HG03565 (cell line): ENCODE measurements around the gene BUB1.
"Not testable (repeated sequence)": the region's sequence is repeated elsewhere in the genome, so short reads cannot be mapped to it uniquely, and the experiment has no call there.

Experiments
- ATAC-seq: cut with Tn5 transposase; IDR thresholded peaks from one replicate; pipeline ENCODE4 v1.9.1; 2021; ENCODE audit warnings: mild to moderate bottlenecking, moderate library complexity; ENCODE audit not compliant: unreplicated experiment

BUB1 gene

GRCh38 chr2:110605057-110605456 is 72.8 kb downstream of the BUB1 start:
- ATAC-seq = not testable (repeated sequence)

DNA sequence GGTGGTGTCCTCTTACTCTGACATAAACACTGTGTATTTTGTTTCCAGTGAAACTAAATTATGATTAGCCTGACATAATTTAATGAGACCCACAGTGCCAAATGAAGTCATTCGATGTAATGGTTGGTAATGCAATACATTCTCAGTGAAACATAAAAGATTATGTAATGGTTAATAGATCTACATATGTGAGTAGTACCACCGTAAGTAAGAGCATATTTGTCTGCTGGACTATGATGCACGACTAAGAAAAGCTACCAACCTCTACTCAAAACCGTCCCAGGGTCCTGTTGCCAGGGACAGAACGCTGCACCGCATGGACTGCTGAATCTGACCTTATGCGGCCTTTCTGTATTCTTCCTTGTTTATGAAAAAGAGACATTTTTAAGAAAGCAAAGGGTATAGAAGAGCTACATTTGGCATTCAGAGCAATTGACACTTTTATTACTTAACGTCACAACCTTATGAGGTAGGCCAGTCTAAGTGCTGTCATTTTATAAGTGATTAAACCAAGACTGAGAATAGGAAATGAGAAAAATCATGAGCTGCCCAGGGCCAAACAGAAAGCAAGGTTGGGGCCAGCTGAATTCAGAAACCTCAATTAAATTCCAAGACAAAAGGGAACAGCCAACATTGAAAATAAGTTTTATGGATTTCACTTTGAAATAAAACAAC is 73.8 kb downstream of the BUB1 start:
- not testable (repeated sequence) for ATAC-seq

- ATAC-seq = not testable (repeated sequence)
Observed at GRCh38 chr2:110602139-110602538, 75.7 kb downstream of the BUB1 start.

- ATAC-seq = not testable (repeated sequence)
Observed at GRCh38 chr2:110591973-110592372, 85.9 kb downstream of the BUB1 start.

GRCh38 chr2:110589677-110590330 is 88.1 kb downstream of the BUB1 start:
- not testable (repeated sequence) for ATAC-seq

DNA sequence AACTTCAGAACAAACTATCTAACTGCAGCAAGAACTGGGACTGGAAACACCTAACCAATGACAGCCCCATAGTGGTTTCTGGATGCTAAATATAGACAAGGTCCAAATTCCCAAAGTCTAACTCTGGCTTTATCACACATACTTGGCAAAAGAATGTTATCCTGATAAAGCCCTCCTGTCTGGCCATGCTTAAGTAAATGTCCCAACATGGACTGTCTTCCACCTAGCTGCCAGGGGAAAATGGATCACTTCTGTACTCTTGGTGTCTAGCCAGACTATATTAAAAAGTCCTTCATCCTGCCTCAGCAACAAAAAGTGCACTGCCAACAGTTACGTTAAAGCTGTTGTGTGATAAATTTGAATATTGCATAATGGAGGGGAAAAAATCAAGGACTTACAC is 89.3 kb downstream of the BUB1 start:
- ATAC-seq = not testable (repeated sequence)
